DOHH2 (cell line): ENCODE results near the gene CPEB3.

Source experiments
- H3F3A ChIP-seq: fragments of 200-600 bp; sonication (generic), shearing (Covaris generic); 2 replicates; pipeline ENCODE4 v1.6.0; 2016; ENCODE audit warnings: antibody characterized with exemption, mild to moderate bottlenecking; ENCODE audit not compliant: control insufficient read depth, insufficient read depth
- H3K27ac ChIP-seq: fragments of 200-600 bp; sonication (generic); 2 replicates; pipeline ENCODE4 v1.5.1; 2014; ENCODE audit warnings: low read depth, mild to moderate bottlenecking, low read length, moderate library complexity
- H3K27me3 ChIP-seq: fragments of 200-600 bp; sonication (generic); 2 replicates; pipeline ENCODE4 v1.6.1; 2014; ENCODE audit warnings: mild to moderate bottlenecking, low read length, mixed read lengths; ENCODE audit not compliant: control insufficient read depth
- H3K36me3 ChIP-seq: fragments of 200-600 bp; sonication (generic); 2 replicates; pipeline ENCODE4 v1.6.1; 2014; ENCODE audit warnings: mild to moderate bottlenecking, low read length, moderate library complexity, mixed read lengths; ENCODE audit not compliant: control insufficient read depth
- H3K4me1 ChIP-seq: fragments of 200-600 bp; sonication (generic); 2 replicates; pipeline ENCODE4 v1.6.1; 2014; ENCODE audit warnings: mild to moderate bottlenecking, low read length, mixed read lengths; ENCODE audit not compliant: control insufficient read depth
- H3K4me2 ChIP-seq: fragments of 200-600 bp; sonication (generic); 2 replicates; pipeline ENCODE4 v1.6.0; 2014; ENCODE audit warnings: mild to moderate bottlenecking, low read length, moderate library complexity
- H3K4me3 ChIP-seq: fragments of 200-600 bp; sonication (generic); 2 replicates; pipeline ENCODE4 v1.5.1; 2014; ENCODE audit warnings: mild to moderate bottlenecking, low read length, mixed read lengths
- H3K79me2 ChIP-seq: fragments of 200-600 bp; sonication (generic); 2 replicates; pipeline ENCODE4 v1.6.1; 2014; ENCODE audit warnings: mild to moderate bottlenecking, low read length, mixed read lengths; ENCODE audit not compliant: control insufficient read depth
- H3K9me2 ChIP-seq: fragments of 200-600 bp; sonication (generic); replicated peaks from 2 replicates; pipeline ENCODE4 v1.6.1; 2014; ENCODE audit warnings: mild to moderate bottlenecking, low read length, mixed read lengths; ENCODE audit not compliant: control insufficient read depth
- H3K9me3 ChIP-seq: fragments of 200-600 bp; sonication (generic); 2 replicates; pipeline ENCODE4 v1.6.1; 2014; ENCODE audit warnings: antibody characterized with exemption, low read length, mixed read lengths; ENCODE audit not compliant: control insufficient read depth, insufficient read depth
- H4K20me1 ChIP-seq: fragments of 200-600 bp; sonication (generic); 2 replicates; pipeline ENCODE4 v1.6.0; 2014; ENCODE audit warnings: low read depth, mild to moderate bottlenecking, antibody characterized with exemption, low read length, moderate library complexity; ENCODE audit not compliant: control insufficient read depth, insufficient read depth
- EZH2phosphoT487 ChIP-seq: fragments of 200-600 bp; sonication (generic); IDR thresholded peaks from 2 replicates; pipeline ENCODE4 v1.6.1; 2017; ENCODE audit warnings: borderline replicate concordance, mild to moderate bottlenecking, antibody characterized with exemption, low read length, moderate library complexity, mixed read lengths
- TF ChIP-seq, protein P1 (sequence below): fragments of 200-600 bp; sonication (generic); IDR thresholded peaks from one replicate; pipeline ENCODE4 v1.5.1; 2014; ENCODE audit warnings: antibody characterized with exemption, mild to moderate bottlenecking, low read depth, low read length; ENCODE audit not compliant: poor library complexity, severe bottlenecking

Gene CPEB3

DNA sequence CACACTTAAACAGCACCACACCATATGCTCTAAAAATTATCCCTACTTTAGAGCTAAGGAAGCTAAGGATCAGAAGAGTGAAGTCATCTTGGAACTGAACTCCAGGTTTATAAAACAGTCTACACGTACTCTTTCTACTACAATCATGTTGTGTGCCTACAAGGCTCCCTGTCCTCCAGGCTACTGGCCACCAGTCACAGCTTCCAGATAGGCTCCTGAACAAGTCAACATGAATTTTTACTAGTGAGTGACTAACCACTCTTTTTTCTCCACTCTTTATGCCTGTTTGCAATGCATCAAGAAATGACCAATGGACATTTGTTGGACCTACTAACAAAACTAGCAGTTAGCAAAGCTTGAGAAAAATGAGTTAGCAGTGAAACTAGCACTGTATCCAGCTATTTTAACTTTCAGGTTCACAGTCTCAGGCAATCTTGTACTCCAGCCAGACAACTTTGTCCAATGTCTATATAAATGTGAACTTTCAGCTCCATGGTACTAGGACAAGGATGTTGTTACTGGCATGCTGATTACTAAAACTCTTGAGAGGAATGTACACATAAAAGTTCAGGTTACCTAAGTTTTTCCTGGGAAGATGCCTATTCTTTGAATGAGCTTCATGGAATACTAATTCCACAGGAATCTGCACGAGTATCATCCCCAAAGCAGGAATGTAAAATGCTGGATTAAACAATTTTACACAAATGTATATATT, 187.3 kb downstream of the CPEB3 start:
- Histone ChIP-seq H3K4me2 (no peak overlapping the region), H3K27me3 (peaks cover 6% of the 10 kb centered on the region; the same call in 1 of the 2 replicates)
- TF ChIP-seq EZH2phosphoT487, result no peak
- TF ChIP-seq, protein P1, sequence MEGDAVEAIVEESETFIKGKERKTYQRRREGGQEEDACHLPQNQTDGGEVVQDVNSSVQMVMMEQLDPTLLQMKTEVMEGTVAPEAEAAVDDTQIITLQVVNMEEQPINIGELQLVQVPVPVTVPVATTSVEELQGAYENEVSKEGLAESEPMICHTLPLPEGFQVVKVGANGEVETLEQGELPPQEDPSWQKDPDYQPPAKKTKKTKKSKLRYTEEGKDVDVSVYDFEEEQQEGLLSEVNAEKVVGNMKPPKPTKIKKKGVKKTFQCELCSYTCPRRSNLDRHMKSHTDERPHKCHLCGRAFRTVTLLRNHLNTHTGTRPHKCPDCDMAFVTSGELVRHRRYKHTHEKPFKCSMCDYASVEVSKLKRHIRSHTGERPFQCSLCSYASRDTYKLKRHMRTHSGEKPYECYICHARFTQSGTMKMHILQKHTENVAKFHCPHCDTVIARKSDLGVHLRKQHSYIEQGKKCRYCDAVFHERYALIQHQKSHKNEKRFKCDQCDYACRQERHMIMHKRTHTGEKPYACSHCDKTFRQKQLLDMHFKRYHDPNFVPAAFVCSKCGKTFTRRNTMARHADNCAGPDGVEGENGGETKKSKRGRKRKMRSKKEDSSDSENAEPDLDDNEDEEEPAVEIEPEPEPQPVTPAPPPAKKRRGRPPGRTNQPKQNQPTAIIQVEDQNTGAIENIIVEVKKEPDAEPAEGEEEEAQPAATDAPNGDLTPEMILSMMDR, result no peak

DNA sequence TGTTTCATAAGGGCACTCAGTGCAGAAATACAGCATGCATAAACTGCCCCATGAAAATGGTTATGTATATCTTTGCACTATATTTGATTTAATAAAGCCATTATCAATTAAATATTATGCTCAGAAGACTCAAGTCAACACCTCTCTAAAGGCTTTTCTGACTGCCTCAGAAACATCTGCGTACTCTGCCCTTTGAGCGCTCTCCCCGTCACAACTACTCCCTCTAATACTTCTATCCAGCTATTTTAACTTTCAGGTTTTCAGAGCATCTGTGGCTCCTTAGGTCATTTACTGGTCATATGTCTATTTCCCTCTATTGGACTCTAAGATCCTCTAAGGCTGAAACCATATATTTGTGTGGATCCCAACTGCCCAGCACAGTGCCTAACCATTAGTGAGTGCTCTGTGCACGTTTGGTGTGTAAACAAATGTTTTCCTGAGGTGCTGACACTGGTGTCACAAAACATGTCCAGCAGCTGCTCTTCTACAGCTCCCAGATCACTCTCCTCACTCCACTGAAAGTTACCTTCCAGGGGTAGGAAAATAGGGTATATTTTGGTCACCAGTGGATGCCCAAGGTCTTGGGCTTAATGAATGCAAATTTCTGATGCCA, 188.2 kb downstream of the CPEB3 start:
- no peaks in the 10 kb centered on the region for H3K9me2 ChIP-seq
- no peaks in the 10 kb centered on the region for H3F3A ChIP-seq
- no peak for TF ChIP-seq EZH2phosphoT487
- TF ChIP-seq, protein P1, result no peak
- no peak overlapping the region for H3K4me3 ChIP-seq
- H3K79me2 ChIP-seq, result no peaks in the 10 kb centered on the region
- H3K27ac ChIP-seq, result no peak overlapping the region
- no peaks in the 10 kb centered on the region for H4K20me1 ChIP-seq
- H3K4me1 ChIP-seq, result peaks cover 2% of the 10 kb centered on the region; the same call in 1 of the 2 replicates
- no peaks in the 10 kb centered on the region for H3K36me3 ChIP-seq
- H3K9me3 ChIP-seq, result no peaks in the 10 kb centered on the region
- no peak overlapping the region for H3K4me2 ChIP-seq
- H3K27me3 ChIP-seq, result peaks cover 6% of the 10 kb centered on the region; the same call in 1 of the 2 replicates

More for the DNA sequence above, 187.3 kb downstream of the CPEB3 start:
- H3K27ac ChIP-seq, result no peak overlapping the region
- no peaks in the 10 kb centered on the region for H3K9me3 ChIP-seq
- peaks cover 2% of the 10 kb centered on the region; the same call in 1 of the 2 replicates for H3K4me1 ChIP-seq
- H4K20me1 ChIP-seq, result no peaks in the 10 kb centered on the region
- no peak overlapping the region for H3K4me3 ChIP-seq
- no peaks in the 10 kb centered on the region for H3K36me3 ChIP-seq
- H3F3A ChIP-seq, result no peaks in the 10 kb centered on the region
- no peaks in the 10 kb centered on the region for H3K9me2 ChIP-seq
- H3K79me2 ChIP-seq, result no peaks in the 10 kb centered on the region

DNA sequence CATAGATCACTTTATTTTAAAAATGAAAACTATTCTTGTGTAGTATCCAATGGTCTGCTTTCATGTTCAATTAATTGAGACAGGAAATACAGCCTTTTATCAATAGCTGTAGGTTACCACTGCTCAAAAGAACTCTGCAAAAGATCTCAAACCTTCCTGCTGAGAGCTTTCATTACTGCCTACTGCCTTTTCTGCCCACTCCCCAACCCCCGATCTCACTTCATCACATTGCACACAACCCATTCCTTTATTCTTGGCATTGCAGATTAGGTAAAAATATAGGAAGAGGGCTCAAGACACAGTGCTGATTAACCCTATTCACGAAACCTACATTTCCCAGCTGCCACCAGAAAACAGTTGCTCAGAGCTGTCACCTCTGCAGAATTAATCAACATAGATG, 195.9 kb downstream of the CPEB3 start:
- H3K79me2 ChIP-seq, result no peaks in the 10 kb centered on the region
- no peaks in the 10 kb centered on the region for H3K9me3 ChIP-seq
- H4K20me1 ChIP-seq, result no peaks in the 10 kb centered on the region
- H3F3A ChIP-seq, result no peaks in the 10 kb centered on the region
- no peaks in the 10 kb centered on the region for H3K36me3 ChIP-seq
- TF ChIP-seq EZH2phosphoT487, result no peak
- TF ChIP-seq, protein P1, result no peak
- no peaks in the 10 kb centered on the region for H3K9me2 ChIP-seq
- H3K4me3 ChIP-seq, result no peak overlapping the region
- no peaks in the 10 kb centered on the region for H3K4me1 ChIP-seq
- H3K27ac ChIP-seq, result no peak overlapping the region
- H3K4me2 ChIP-seq, result no peak overlapping the region
- no peaks in the 10 kb centered on the region for H3K27me3 ChIP-seq
